HCT116 (cell line): Measurements from ENCODE around the gene SMIM35. TPM values are rescaled to one million over a fixed set of nuclear protein-coding genes. Genes with fewer than 3 reads are reported as not detected.

Experiments
- ATAC-seq: fragments of 200-7000 bp; cut with Tn5 transposase; 2 replicates; pipeline ENCODE4 v1.9.1; 2020; ENCODE audit warnings: mild to moderate bottlenecking, moderate library complexity
- BruUV-seq: library from RNA; stranded (reverse); fragments of 400-500 nt; replicated peaks from 2 replicates; lab custom pipeline; 2021; lab: Mats Ljungman, UMichigan
- CTCF ChIA-PET: fragments of 300-600 bp; sonication (Branson Sonifier 250); formaldehyde crosslinking; loops from one replicate; lab custom pipeline; 2021; ENCODE audit warnings: antibody characterized with exemption; lab: Charles Lee
- POLR2A ChIA-PET: fragments of 300-600, 350-600 bp; sonication (Branson Sonifier 250); formaldehyde crosslinking; loops from one replicate; lab custom pipeline; 2021; ENCODE audit warnings: antibody characterized with exemption; lab: Charles Lee
- RAD21 ChIA-PET, 2 experiments: fragments of 300-600 bp; sonication (Branson Sonifier 250); formaldehyde crosslinking; loops; one replicate each; lab custom pipeline; 2023; ENCODE audit warnings: low total read pairs in 2 of 2; ENCODE audit not compliant: uncharacterized antibody in 2 of 2, unreplicated experiment in 2 of 2, low non-redundant PET in 1 of 2; lab: Charles Lee
- DNase-seq: peaks from one replicate; pipeline ENCODE4 v3.0.0-alpha.2; 2010; ENCODE audit warnings: low read depth, low spot score
- H2AFZ ChIP-seq: fragments of 200-600 bp; shearing (Covaris generic), sonication (generic); 2 replicates; pipeline ENCODE4 v1.6.1; 2017; ENCODE audit warnings: low read depth, mixed run types, mixed read lengths, antibody characterized with exemption, low read length; ENCODE audit not compliant: poor library complexity, severe bottlenecking
- H3K27ac ChIP-seq: 2 replicates; pipeline ENCODE4 v1.5.1; 2012; ENCODE audit warnings: low read depth, low read length
- H3K27me3 ChIP-seq: fragments of 200-600 bp; sonication (generic); 2 replicates; pipeline ENCODE4 v1.6.1; 2016; ENCODE audit warnings: mixed run types, low read length, mixed read lengths; ENCODE audit not compliant: insufficient read depth
- H3K36me3 ChIP-seq, 2 experiments: fragments of 200-500 bp in 1 of 2; fragments of 200-600 bp in 1 of 2; sonication (Bioruptor generic) in 1 of 2; sonication (generic) in 1 of 2; 2 replicates each; pipeline versions ENCODE4 v1.5.1 to v1.6.1; 2014 to 2016; ENCODE audit warnings: low read length in 2 of 2, inconsistent platforms in 1 of 2, mixed read lengths in 1 of 2, mixed run types in 1 of 2; ENCODE audit not compliant: insufficient read depth in 2 of 2, control insufficient read depth in 1 of 2
- H3K4me1 ChIP-seq, 2 experiments: fragments of 200-600 bp in 1 of 2; sonication (generic) in 1 of 2; 2 replicates each; pipeline versions ENCODE4 v1.5.1 to v1.6.1; 2012 to 2017; ENCODE audit warnings: low read length in 2 of 2, inconsistent platforms in 1 of 2, mild to moderate bottlenecking in 1 of 2, mixed read lengths in 1 of 2, mixed run types in 1 of 2, moderate library complexity in 1 of 2; ENCODE audit not compliant: insufficient read depth in 2 of 2, control insufficient read depth in 1 of 2
- H3K4me2 ChIP-seq: fragments of 200-600 bp; sonication (generic); 2 replicates; pipeline ENCODE4 v1.6.1; 2017; ENCODE audit warnings: mixed run types, low read length, mixed read lengths
- H3K4me3 ChIP-seq, 2 experiments: fragments of 200-600 bp in 1 of 2; sonication (generic) in 1 of 2; replicated peaks in 1 of 2; 2 replicates each; pipeline ENCODE4 v1.5.1; 2011 to 2016; ENCODE audit warnings: low read length in 2 of 2, control low read depth in 1 of 2, low read depth in 1 of 2, mild to moderate bottlenecking in 1 of 2, mixed read lengths in 1 of 2, mixed run types in 1 of 2
- H3K79me2 ChIP-seq: fragments of 200-600 bp; sonication (generic); 2 replicates; pipeline ENCODE4 v1.6.1; 2017; ENCODE audit warnings: mild to moderate bottlenecking, mixed run types, low read length, moderate library complexity, mixed read lengths; ENCODE audit not compliant: insufficient read depth
- H3K9ac ChIP-seq: fragments of 200-600 bp; sonication (generic); 2 replicates; pipeline ENCODE4 v1.6.1; 2016; ENCODE audit warnings: low read length, mixed read lengths
- H3K9me2 ChIP-seq: fragments of 200-600 bp; sonication (generic), shearing (Covaris generic); 2 replicates; pipeline ENCODE4 v1.6.1; 2017; ENCODE audit warnings: mixed run types, mild to moderate bottlenecking, moderate library complexity; ENCODE audit not compliant: insufficient read depth
- H3K9me3 ChIP-seq, 2 experiments: fragments of 200-500 bp in 1 of 2; fragments of 200-600 bp in 1 of 2; sonication (Bioruptor generic) in 1 of 2; sonication (generic) in 1 of 2; 2 replicates each; pipeline ENCODE4 v1.6.1; 2014 to 2017; ENCODE audit warnings: low read length in 2 of 2, mixed read lengths in 2 of 2, inconsistent platforms in 1 of 2, low read depth in 1 of 2, mild to moderate bottlenecking in 1 of 2, mixed run types in 1 of 2, moderate library complexity in 1 of 2; ENCODE audit not compliant: control insufficient read depth in 1 of 2, insufficient read depth in 1 of 2
- H4K20me1 ChIP-seq: fragments of 200-600 bp; sonication (generic), shearing (Covaris generic); 2 replicates; pipeline ENCODE4 v1.6.1; 2017; ENCODE audit warnings: mixed run types, mild to moderate bottlenecking, moderate library complexity; ENCODE audit not compliant: insufficient read depth
- EGR1 ChIP-seq: IDR thresholded peaks from 2 replicates; pipeline ENCODE4 v1.6.1; 2012; ENCODE audit warnings: low read depth
- ELF1 ChIP-seq: IDR thresholded peaks from 2 replicates; pipeline ENCODE4 v1.6.1; 2012; ENCODE audit warnings: low read depth, borderline replicate concordance
- EZH2 ChIP-seq: fragments of 200-600 bp; sonication (generic); IDR thresholded peaks from 2 replicates; pipeline ENCODE4 v1.6.1; 2017; ENCODE audit warnings: antibody characterized with exemption, mixed run types
- EZH2phosphoT487 ChIP-seq: fragments of 200-600 bp; IDR thresholded peaks from 2 replicates; pipeline ENCODE4 v1.6.1; 2018; ENCODE audit warnings: antibody characterized with exemption, borderline replicate concordance
- FOSL1 ChIP-seq: IDR thresholded peaks from 2 replicates; pipeline ENCODE4 v1.6.1; 2012; ENCODE audit warnings: low read depth
- JUND ChIP-seq: IDR thresholded peaks from 2 replicates; pipeline ENCODE4 v1.6.1; 2012
- POLR2A ChIP-seq: IDR thresholded peaks from 2 replicates; pipeline ENCODE4 v1.7.0; 2011; ENCODE audit warnings: borderline replicate concordance; ENCODE audit not compliant: insufficient read depth, insufficient read length; ENCODE audit errors: extremely low read depth
- SIN3A ChIP-seq: IDR thresholded peaks from 2 replicates; pipeline ENCODE4 v1.6.1; 2012; ENCODE audit warnings: low read depth
- SP1 ChIP-seq: IDR thresholded peaks from 2 replicates; pipeline ENCODE4 v1.6.1; 2012; ENCODE audit warnings: low read depth
- SRF ChIP-seq: IDR thresholded peaks from 2 replicates; pipeline ENCODE4 v1.6.1; 2012; ENCODE audit warnings: low read depth
- TCF7L2 ChIP-seq: IDR thresholded peaks from 2 replicates; pipeline ENCODE4 v1.7.0; 2011; ENCODE audit warnings: borderline replicate concordance, inconsistent platforms; ENCODE audit not compliant: insufficient read depth, insufficient read length; ENCODE audit errors: extremely low read depth
- intact Hi-C: fragments of 100-400 bp; cut with micrococcal nuclease; formaldehyde crosslinking; loops from 2 replicates; pipeline ENCODE4 v1.10.0; 2022
- total RNA-seq: library from RNA; stranded (reverse); gene quantifications from one replicate; pipeline ENCODE4 v1.2.1, GENCODE V29; 2021; ENCODE audit not compliant: unreplicated experiment
- TF ChIP-seq, protein P1 (sequence below): IDR thresholded peaks from 2 replicates; pipeline ENCODE4 v1.6.1; 2012

SMIM35 gene
- total RNA-seq, 1 experiment from 2014 or later, result not detected

DNA sequence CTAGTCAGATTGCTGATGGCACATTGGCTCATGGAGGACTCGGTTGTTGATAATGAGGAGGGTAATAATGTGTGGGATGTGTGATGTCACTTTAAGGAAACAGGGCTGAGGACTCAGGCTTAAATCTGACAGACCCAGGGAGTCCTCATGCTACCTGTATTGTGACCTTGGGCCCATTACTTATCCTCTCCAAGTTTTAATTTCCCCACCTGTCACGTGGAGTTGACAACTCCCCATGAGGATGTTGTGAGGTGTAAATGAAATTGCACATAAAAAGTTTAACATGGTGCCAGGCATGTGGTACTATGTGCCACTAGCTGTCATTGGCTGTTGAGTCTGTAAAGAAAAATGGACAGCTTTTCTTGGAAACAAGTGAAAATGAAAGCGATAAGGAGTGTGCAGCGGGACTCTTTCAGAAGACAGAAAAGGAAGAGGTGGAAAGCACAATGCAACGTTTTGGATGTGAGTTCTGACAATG, 85.2 kb downstream of the SMIM35 start:
- Histone ChIP-seq H3K9ac (no peak overlapping the region), H3K9me3 (no peaks in the 10 kb centered on the region), H3K79me2 (no peaks in the 10 kb centered on the region), H3K27me3 (no peaks in the 10 kb centered on the region), H3K27ac (no peak overlapping the region), H3K36me3 (no peaks in the 10 kb centered on the region), H2AFZ (no peak overlapping the region), H3K9me2 (no peaks in the 10 kb centered on the region), H3K4me3 (no peak overlapping the region), H3K4me1 (no peaks in the 10 kb centered on the region), H3K4me2 (no peak overlapping the region), H4K20me1 (no peaks in the 10 kb centered on the region)
- TF ChIP-seq EZH2 (no peak), JUND (no peak), SIN3A (no peak), ELF1 (no peak), SRF (no peak), FOSL1 (no peak)
- intact Hi-C loops, result no loop called here
- POLR2A ChIA-PET, result no interaction called here
- RAD21 ChIA-PET, result no interaction called here
- CTCF ChIA-PET, result no interaction called here
- no peak for ATAC-seq
- no peak for DNase-seq
- no TSS peak for BruUV-seq

DNA sequence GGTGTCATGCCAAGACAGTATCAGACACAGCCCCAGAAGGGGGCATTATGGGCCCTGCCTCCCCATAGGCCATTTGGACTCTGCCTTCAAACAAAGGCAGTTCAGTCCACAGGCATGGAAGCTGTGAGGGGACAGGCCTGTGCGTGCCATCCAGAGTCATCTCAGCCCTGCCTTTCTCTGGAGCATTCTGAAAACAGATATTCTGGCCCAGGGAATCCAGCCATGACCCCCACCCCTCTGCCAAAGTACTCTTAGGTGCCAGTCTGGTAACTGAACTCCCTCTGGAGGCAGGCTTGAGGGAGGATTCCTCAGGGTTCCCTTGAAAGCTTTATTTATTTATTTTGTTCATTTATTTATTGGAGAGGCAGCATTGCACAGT, 85.9 kb downstream of the SMIM35 start:
- no TSS peak for BruUV-seq
- no peak for DNase-seq
- intact Hi-C loops, result no loop called here
- ATAC-seq, result no peak
- Histone ChIP-seq H3K27me3 (no peaks in the 10 kb centered on the region), H3K4me2 (no peak overlapping the region), H3K4me3 (no peak overlapping the region), H2AFZ (no peak overlapping the region), H3K9me2 (no peaks in the 10 kb centered on the region), H3K27ac (no peak overlapping the region), H3K4me1 (no peaks in the 10 kb centered on the region), H3K79me2 (no peaks in the 10 kb centered on the region), H3K9ac (no peak overlapping the region), H4K20me1 (no peaks in the 10 kb centered on the region), H3K36me3 (no peaks in the 10 kb centered on the region), H3K9me3 (no peaks in the 10 kb centered on the region)
- ChIA-PET RAD21 (no interaction called here), CTCF (no interaction called here), POLR2A (no interaction called here)
- TF ChIP-seq, protein P1, sequence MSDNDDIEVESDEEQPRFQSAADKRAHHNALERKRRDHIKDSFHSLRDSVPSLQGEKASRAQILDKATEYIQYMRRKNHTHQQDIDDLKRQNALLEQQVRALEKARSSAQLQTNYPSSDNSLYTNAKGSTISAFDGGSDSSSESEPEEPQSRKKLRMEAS, result no peak
- TF ChIP-seq SP1 (no peak), EGR1 (no peak), EZH2 (no peak), TCF7L2 (no peak), POLR2A (no peak), EZH2phosphoT487 (no peak), ELF1 (no peak)
